ENCODE data around the gene ZNF892. TPM values are rescaled to one million over a fixed set of nuclear protein-coding genes. Genes with fewer than 3 reads are reported as not detected.

Gene ZNF892
- 1 to 10 TPM; 3.5 to 3.9 TPM for total RNA-seq

GRCh38 chr2:95207111-95207961 is at the start of gene ZNF892:
ZNF892 (plus strand) TSS chr2:95207521; CDS start chr2:95207816, 295 bp downstream.
- Mint-ChIP-seq H3K4me1 (peaks cover 12% of the 10 kb centered on the region), H3K36me3 (peaks cover 42% of the 10 kb centered on the region), H3K9me3 (ENCODE audit: low read depth) (peaks cover 15% of the 10 kb centered on the region), H3K4me3 (peak within 1 kb of the TSS; percentile 84), H3K27me3 (no peaks in the 10 kb centered on the region), H3K27ac (peak within 1 kb of the TSS; percentile 73)
- ATAC-seq (peak; percentile 98), DNase-seq (peak; percentile 86)
- CTCF ChIA-PET, result interaction anchor here (0.7 kb wide), 1 partner anchor 25 kb away, joined by 3 read pairs; no protein-coding TSS in a partner anchor

DNA sequence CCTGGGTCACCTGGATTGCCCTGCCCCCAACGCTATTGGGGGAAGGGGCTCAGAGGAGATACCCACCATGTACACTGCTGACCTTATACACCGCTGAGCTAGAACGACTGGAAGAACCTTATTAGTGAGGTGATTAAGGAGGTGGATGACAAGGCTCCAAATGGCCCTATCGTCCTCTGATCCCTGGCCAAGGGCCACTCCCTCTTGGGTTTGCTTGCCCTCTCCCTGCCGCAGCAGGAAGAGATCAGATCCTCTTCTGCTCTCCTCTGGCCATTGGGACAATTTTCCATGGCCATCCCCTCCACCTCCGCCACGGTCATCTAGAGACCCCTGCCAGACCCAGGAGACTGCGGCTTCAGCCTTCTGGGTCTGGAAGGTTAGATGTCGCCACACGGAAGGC is 48.9 kb upstream of the ZNF892 start:
- DNase-seq (no peak), ATAC-seq (no peak)
- peak overlapping the region; percentile 76 for H3K4me3 Mint-ChIP-seq

DNA sequence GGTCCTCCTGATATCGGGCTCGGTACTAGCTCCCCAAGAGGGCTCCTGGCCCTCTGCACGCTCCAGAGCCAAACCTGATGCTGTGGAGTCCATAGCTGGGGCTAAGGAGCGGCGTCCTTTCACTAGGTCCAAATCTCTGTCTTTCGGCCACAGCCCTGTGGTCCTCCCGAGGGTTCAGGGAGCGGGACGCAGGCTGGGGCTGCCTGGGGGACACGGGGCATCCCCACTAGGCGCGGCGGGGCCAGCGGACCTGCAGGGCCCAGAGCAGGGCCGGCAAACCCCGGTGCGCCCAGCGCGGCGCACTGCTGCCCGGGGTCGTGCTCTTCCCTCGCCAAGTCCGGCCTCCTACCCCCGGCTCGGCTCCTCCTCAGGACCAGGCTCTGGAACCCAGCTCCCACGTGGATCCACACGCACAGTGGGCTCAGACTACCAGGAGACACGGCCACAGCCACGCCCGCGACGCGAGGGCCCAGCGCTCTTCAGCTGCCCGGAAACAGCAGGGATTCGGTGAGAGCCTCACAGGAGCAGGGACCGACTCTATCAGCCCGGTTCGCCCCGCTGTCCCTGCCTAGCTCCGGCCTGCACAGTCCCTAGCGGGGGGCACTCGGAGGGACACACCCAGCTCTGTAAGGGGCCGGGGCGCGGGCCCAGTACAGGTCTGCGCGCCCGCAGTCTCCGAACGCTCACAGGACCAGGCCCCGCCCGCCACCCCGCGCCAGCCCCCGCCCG is 48.3 kb upstream of the ZNF892 start:
- CTCF ChIA-PET, result interaction anchor here (1.0 to 2.6 kb wide), 5 partner anchors 38 to 202 kb away, joined by 3 to 14 read pairs (median 5); partner anchors contain the start of gene MRPS5
- ATAC-seq (peak; percentile 71), DNase-seq (peak; percentile 45)
- Mint-ChIP-seq H3K4me3 (peak overlapping the region; percentile 76), H3K27ac (peak overlapping the region; percentile 52), H3K9me3 (ENCODE audit: low read depth) (peaks cover 2% of the 10 kb centered on the region), H3K36me3 (peaks cover 32% of the 10 kb centered on the region), H3K27me3 (no peaks in the 10 kb centered on the region), H3K4me1 (peaks cover 12% of the 10 kb centered on the region)

More for the DNA sequence above, 48.9 kb upstream of the ZNF892 start:
- CTCF ChIA-PET, result interaction anchor here (0.8 to 2.6 kb wide), 4 partner anchors 37 to 202 kb away, joined by 3 to 14 read pairs (median 4); partner anchors contain the start of gene MRPS5
- Mint-ChIP-seq H3K9me3 (ENCODE audit: low read depth) (peaks cover 4% of the 10 kb centered on the region), H3K36me3 (peaks cover 37% of the 10 kb centered on the region), H3K27ac (no peak overlapping the region), H3K27me3 (no peaks in the 10 kb centered on the region), H3K4me1 (peaks cover 8% of the 10 kb centered on the region)

- peak; percentile 78 for DNase-seq
- Mint-ChIP-seq H3K27me3 (no peaks in the 10 kb centered on the region), H3K27ac (peak within 1 kb of the TSS; percentile 69), H3K4me1 (peaks cover 18% of the 10 kb centered on the region), H3K36me3 (peaks cover 24% of the 10 kb centered on the region), H3K9me3 (ENCODE audit: low read depth) (peaks cover 2% of the 10 kb centered on the region), H3K4me3 (peak within 1 kb of the TSS; percentile 77)
- peak; percentile 96 for ATAC-seq
- CTCF ChIA-PET, result interaction anchor here (1.0 to 2.6 kb wide), 5 partner anchors 39 to 203 kb away, joined by 3 to 14 read pairs (median 5); partner anchors contain the start of gene MRPS5
Observed at GRCh38 chr2:95159690-95160449, 47.5 kb upstream of the ZNF892 start, which contains the start of gene ZNF514. ZNF514 (minus strand) TSS chr2:95159848; CDS start chr2:95153253, 6,595 bp downstream.

DNA sequence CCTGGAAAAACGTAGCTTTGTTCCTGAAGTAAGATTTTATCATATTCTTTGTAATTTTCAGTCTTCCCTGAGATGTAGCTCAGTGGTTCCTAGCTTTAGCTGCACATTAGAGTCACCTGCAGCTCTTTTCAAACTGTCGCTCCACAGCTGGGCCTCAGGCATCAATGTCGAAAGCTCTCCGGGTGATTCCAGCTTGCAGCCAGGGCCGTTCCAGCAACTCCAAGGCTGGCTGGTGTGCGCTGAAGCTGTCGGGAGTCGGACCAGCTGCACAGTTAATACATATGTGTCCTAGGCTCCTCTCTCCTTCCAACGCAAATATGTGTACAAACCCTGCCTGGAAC is 42.3 kb upstream of the ZNF892 start:
- DNase-seq (no peak), ATAC-seq (peak; percentile 14)
- no peaks in the 10 kb centered on the region for H3K27me3 Mint-ChIP-seq
- H3K4me1 Mint-ChIP-seq, result peaks cover 31% of the 10 kb centered on the region
- peak overlapping the region; percentile 98 for H3K4me3 Mint-ChIP-seq
- CTCF ChIA-PET, result interaction anchor here (0.6 to 2.8 kb wide), 6 partner anchors 44 to 246 kb away, joined by 3 to 16 read pairs (median 4); partner anchors contain the start of gene MRPS5
- H3K36me3 Mint-ChIP-seq, result peaks cover 14% of the 10 kb centered on the region
- H3K9me3 Mint-ChIP-seq (ENCODE audit: low read depth), result no peaks in the 10 kb centered on the region
- peak overlapping the region; percentile 96 for H3K27ac Mint-ChIP-seq

DNA sequence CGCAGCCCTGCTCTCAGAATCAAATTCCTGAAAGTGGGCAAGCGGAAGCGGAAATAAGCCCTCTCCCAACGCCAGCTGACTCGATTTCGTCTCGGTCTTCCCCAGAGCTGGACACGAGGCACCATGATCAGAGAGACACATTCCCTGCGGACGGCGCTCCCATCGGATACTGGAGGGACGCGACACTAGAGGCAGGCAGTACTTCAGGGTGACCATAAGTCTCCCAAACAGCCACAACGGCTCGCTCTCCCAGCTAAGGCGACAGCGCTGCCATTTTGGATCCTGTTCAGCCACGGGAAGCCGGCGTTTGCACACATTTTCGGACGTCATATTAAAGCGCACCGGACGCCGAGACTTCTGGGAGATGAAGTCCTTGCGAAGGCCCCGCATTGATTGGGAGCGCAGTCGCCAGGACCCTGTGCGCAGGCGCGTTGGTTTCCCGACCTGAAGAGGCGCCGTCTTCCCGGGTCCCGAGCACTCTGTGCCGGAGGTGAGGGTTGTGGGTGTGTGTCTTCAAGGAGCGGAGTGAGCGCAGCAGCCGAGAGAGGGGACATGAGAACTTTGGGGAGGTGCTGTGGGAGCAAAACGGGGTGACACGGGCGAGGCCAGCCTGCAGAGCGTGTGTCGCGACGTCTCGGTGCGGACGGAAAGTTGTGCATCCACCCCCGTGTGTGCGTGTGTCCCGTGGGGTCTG is 41.8 kb upstream of the ZNF892 start, which contains the start of gene ZNF2:
Gene ZNF2 (plus strand): TSS at position 439 of the 694 bp plus-strand sequence. CDS start 10,418 bp downstream, outside the sequence.
- Mint-ChIP-seq H3K4me1 (peaks cover 27% of the 10 kb centered on the region), H3K27me3 (no peaks in the 10 kb centered on the region), H3K36me3 (peaks cover 14% of the 10 kb centered on the region), H3K9me3 (ENCODE audit: low read depth) (no peaks in the 10 kb centered on the region), H3K27ac (peak within 1 kb of the TSS; percentile 96), H3K4me3 (peak within 1 kb of the TSS; percentile 98)
- ATAC-seq (peak; percentile 97), DNase-seq (peak; percentile 98)
- CTCF ChIA-PET, result interaction anchor here (0.6 to 2.8 kb wide), 6 partner anchors 20 to 247 kb away, joined by 3 to 16 read pairs (median 4); partner anchors contain the start of gene MRPS5

DNA sequence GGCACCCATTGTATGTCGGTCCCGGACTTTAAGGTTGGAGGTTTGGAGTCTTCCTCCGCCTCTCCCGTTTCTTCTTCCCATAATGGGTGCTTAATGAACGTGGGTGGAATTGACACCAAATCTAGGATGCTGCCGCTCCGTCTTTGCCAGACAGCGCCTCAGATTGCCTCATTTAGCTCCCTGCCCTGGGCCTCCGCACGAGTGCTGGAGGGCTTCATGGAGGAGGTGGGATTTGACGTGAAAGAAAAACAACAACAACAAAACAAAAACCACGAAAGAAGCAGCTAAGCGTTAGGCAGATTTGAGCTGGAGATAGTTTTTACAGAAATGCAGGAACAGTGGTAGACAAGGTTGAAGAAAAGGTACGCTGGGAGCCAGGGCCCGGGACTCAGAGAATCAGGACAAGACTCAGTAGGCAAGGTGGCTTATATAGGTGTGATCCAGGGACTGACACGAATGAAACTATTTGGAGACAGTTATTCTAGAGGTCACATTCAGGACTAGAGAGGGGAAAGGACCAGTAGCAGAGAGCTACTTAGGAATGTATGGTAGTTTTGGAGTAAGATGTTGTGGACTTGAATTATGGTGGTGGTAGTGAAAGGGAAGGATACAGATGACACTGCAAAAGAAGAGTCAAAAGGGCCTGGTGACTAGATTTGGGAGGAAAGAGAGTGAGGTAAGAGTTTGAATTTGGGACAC is 41.1 kb upstream of the ZNF892 start:
- Mint-ChIP-seq H3K27me3 (no peaks in the 10 kb centered on the region), H3K4me1 (peaks cover 27% of the 10 kb centered on the region), H3K36me3 (peaks cover 14% of the 10 kb centered on the region), H3K4me3 (peak overlapping the region; percentile 98), H3K9me3 (ENCODE audit: low read depth) (no peaks in the 10 kb centered on the region), H3K27ac (peak overlapping the region; percentile 96)
- DNase-seq, result no peak
- CTCF ChIA-PET, result interaction anchor here (1.0 to 2.8 kb wide), 4 partner anchors 19 to 86 kb away, joined by 3 to 16 read pairs (median 4); partner anchors contain the start of gene MRPS5
- ATAC-seq, result peak; percentile 8

DNA sequence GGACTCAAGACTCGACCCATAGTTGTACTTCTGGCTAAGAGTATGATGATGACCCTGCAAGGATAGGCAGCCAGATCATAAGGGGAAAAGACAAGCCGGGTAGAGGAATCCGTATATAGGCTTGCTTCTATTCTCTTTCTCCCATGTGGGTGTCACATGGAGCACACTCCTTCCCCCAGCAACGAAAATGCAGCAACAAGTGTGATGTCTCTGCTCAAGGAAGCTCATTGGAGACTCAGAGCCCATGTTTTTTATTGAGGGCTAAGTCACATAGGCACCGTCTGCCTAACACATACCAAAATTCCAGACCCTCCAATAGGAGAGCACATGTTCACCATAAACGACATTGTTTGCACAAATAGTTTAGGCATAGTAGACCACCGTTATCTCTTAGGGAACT is 35.4 kb upstream of the ZNF892 start:
- H3K27ac Mint-ChIP-seq, result no peak overlapping the region
- H3K36me3 Mint-ChIP-seq, result peaks cover 13% of the 10 kb centered on the region
- no peak for DNase-seq
- H3K9me3 Mint-ChIP-seq (ENCODE audit: low read depth), result peaks cover 3% of the 10 kb centered on the region
- CTCF ChIA-PET, result interaction anchor here (1.0 kb wide), 1 partner anchor 217 kb away, joined by 3 read pairs; no protein-coding TSS in a partner anchor
- no peak for ATAC-seq
- H3K4me3 Mint-ChIP-seq, result no peak overlapping the region
- H3K4me1 Mint-ChIP-seq, result no peaks in the 10 kb centered on the region
- no peaks in the 10 kb centered on the region for H3K27me3 Mint-ChIP-seq

- H3K36me3 Mint-ChIP-seq, result peaks cover 28% of the 10 kb centered on the region
- H3K4me3 Mint-ChIP-seq, result no peak overlapping the region
- CTCF ChIA-PET, result no interaction called here
- H3K27me3 Mint-ChIP-seq, result no peaks in the 10 kb centered on the region
- no peak for DNase-seq
- H3K9me3 Mint-ChIP-seq (ENCODE audit: low read depth), result peaks cover 3% of the 10 kb centered on the region
- no peak overlapping the region for H3K27ac Mint-ChIP-seq
- ATAC-seq, result no peak
- no peaks in the 10 kb centered on the region for H3K4me1 Mint-ChIP-seq
Observed at GRCh38 chr2:95174031-95174542, 33.2 kb upstream of the ZNF892 start.

GRCh38 chr2:95179451-95179850 is 27.9 kb upstream of the ZNF892 start:
- no peak overlapping the region for H3K4me3 Mint-ChIP-seq

DNA sequence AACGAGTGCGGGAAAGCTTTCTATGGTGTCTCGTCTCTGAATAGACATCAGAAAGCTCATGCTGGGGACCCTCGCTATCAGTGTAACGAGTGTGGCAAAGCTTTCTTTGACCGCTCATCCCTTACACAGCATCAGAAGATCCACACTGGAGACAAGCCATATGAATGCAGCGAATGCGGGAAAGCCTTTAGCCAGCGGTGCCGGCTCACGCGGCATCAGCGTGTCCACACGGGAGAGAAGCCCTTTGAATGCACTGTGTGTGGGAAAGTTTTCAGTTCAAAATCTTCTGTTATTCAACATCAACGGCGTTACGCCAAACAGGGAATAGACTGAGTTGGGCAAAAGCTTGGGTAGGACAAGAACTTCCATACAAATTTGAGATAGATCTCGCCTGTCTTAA is 25.5 kb upstream of the ZNF892 start:
- H3K36me3 Mint-ChIP-seq, result peaks cover 63% of the 10 kb centered on the region
- peaks cover 27% of the 10 kb centered on the region for H3K9me3 Mint-ChIP-seq (ENCODE audit: low read depth)
- CTCF ChIA-PET, result interaction anchor here (1.0 kb wide), 1 partner anchor 25 kb away, joined by 3 read pairs; the partner anchor contains the start of gene ZNF892
- ATAC-seq, result no peak
- H3K27ac Mint-ChIP-seq, result no peak overlapping the region
- no peak overlapping the region for H3K4me3 Mint-ChIP-seq
- H3K27me3 Mint-ChIP-seq, result no peaks in the 10 kb centered on the region
- H3K4me1 Mint-ChIP-seq, result no peaks in the 10 kb centered on the region
- no peak for DNase-seq

More at GRCh38 chr2:95179451-95179850, 27.9 kb upstream of the ZNF892 start:
- no peak for ATAC-seq
- CTCF ChIA-PET, result no interaction called here
- H3K4me1 Mint-ChIP-seq, result no peaks in the 10 kb centered on the region
- peaks cover 21% of the 10 kb centered on the region for H3K9me3 Mint-ChIP-seq (ENCODE audit: low read depth)
- peaks cover 68% of the 10 kb centered on the region for H3K36me3 Mint-ChIP-seq
- DNase-seq, result no peak
- no peak overlapping the region for H3K27ac Mint-ChIP-seq
- H3K27me3 Mint-ChIP-seq, result no peaks in the 10 kb centered on the region
